NCI-H526 treated with DMSO at 0.1 percent for 48 hours (cell line): ENCODE results near the gene ZNF438.

ENCODE experiments used
- DNase-seq: peaks from one replicate; lab custom pipeline; 2025; lab: John Stamatoyannopoulos, UW

ZNF438 gene

DNA sequence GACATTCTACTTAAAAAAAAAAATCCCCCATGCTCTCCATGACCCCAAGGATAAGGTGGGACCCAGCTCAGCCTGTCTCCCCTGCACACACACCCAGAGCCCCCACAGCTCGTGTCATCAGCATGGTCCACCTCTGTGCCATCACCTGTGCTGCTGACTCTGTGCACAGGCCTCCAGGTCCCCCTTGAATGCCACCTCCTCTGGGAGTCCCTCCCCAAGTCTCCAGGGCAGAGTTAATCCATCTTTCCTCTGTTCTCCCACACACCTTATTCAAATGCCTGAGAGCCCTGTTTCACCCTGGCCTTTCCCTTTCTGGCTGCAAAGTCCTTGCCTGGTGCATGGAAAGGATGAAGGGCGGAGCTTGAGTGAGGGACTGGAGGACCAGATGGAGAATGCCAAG lies 208.0 kb downstream of the ZNF438 start:
- no peak for DNase-seq

GRCh38 chr10:30822693-30823465 lies 208.8 kb downstream of the ZNF438 start:
- DNase-seq = no peak

GRCh38 chr10:30821994-30822692 lies 209.5 kb downstream of the ZNF438 start:
- DNase-seq = no peak

GRCh38 chr10:30821261-30821993 lies 210.2 kb downstream of the ZNF438 start:
- DNase-seq = no peak

DNA sequence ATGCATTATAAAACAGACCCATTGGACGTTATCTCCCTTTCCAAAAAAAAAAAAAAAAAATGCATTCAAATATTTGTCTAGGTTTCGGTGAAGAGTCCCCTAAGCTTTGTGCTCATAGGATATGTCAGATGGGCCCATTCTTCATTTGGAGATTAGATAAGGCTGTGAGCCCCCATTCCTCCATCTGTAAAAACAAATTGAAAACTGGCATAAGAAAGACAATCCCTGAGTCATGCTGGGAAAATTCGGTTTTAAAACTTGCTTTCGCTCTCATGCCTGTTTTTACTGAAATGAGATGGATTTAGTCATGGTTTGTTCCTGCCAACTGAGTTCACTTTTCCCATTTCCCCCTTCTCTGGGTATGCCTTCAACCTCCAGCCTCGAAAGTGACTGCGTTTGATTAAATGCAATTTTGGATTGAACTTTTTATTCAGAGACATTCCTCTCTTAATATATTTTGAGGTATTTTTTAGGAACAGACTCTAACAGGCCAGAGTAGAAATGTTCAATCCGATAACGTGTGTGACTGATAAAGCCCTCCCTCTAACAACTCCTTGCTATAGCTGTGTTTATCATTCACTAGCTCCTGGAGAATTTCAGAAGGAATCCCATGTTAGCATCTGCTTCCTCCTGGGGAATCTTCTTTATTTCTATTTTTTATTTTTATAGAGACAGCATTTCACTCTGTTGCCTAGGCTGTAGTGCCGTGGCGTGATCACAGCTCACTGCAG lies 211.2 kb downstream of the ZNF438 start:
- no peak for DNase-seq

DNA sequence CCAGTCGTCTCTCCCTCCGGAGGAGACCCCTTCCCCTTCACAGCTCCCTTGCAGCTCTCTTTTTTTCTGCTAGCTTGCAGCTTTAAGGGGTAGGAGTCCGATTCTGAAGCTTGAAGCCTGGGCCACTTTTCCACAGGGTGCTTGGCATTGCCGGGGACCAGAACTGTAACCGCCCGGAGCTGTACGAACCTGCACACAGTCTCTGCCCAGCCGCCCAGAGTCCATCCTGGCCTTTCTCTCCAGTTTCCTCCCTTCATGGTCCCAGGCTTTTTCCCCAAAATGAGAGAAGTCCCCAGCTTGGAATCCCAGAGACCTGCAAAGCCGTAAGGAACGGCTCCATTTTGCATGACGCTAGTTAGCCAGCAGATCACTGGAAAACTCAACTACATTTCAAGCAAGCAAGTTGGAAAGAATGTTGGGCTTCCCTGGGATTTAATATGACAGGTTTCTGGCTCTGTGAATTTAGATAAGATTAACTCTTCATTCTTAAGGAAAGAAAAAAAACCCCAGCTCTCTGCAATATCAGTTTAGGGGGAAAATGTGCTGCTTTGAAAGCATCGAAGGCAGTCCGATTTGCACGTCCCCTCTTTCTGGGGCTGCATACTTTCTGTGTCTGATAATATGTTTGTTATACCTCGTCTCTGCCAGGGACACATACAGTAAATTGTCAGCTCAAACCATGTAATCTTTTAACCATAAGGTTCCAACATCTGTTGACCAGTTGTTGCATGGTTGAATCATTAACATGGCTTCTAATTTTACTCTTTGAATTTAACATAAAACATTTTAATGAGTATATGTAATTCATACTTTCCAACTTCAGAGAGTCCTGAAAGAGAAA lies 212.1 kb downstream of the ZNF438 start:
- DNase-seq = no peak

DNA sequence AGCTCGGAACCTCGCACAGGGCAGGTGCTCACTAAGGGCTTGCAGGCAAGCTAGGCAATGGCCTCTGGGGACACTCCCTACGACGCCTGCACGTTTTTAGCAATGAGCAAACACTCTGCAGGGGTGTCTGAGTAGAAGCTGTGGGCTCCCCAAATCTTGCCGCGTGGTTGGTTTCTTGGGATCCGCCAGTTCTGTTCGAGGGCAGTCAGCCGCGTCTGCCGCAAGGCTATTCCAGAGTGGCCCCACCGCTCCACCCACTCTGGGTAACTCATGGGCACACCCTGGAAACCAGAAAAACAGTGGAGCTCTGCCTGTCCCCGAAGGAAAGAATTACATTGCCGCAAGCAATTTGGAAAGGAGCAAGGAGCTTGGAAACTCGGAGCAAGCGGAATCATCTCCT lies 212.8 kb downstream of the ZNF438 start:
- no peak for DNase-seq

DNA sequence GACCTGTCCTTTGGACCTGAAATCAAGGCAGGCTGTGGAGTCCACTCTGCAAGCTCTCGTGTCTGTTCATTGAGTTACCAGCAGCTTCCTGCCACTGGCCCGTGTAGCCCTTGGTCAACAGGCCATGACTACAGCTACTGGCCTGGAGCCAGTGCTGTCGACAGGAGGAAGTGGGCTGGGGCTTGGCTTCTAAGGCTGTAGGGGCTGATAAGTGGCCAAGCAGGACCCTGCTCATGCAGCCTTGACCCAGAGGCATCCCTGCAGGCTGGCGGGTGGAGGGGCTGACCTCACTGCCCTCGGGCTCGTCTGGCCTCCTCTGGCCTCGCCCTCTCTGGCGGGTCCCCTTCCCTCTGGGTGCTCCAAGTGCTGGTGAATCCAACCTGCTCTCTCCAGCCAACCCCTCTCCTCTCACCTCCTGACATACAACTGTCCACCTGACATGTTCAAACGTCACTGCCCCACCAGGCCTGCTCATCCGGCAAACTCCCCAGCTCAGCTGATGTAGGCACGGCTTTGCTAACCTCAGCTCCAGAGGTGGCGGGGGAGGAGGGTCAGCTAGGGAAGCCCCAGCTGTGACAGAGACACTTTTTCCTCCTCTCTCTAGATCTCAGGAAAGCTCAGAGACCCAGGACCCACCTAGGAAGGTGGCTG lies 213.5 kb downstream of the ZNF438 start:
- no peak for DNase-seq

DNA sequence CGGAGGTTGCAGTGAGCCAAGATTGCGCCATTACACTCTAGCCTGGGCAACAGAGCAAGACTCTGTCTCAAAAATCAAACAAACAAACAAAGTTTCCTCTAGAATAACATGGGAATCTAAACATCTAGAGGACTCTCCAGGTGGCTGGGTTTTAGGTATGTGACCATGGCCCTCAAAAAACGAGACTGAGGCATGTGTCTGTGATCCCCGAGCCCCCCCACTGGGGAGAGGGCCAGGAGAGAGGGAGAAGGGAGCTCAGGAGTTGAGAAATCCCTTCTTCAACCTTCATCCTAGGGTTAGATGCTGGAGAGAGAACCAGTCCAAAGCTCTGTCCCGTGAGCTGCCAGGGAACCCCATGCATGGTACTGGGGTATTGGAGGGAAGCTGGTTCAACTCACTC lies 214.1 kb downstream of the ZNF438 start:
- no peak for DNase-seq

DNA sequence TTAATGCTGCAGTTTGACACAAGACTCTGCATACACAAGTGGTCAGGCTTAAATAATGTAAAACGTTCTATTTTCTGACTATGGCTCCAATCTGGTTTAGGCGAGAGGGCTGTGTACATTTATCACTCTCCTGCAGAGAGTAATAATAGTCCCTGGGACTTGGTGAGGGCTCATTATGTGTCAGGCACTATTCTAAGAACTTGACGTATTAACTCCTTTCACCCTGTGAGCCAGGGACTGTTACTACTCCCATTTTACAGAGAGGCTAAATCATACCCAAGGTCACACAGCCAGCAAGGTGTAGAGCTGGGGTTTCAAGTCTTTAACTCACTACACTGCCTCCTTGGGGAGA lies 214.9 kb downstream of the ZNF438 start:
- DNase-seq = no peak

DNA sequence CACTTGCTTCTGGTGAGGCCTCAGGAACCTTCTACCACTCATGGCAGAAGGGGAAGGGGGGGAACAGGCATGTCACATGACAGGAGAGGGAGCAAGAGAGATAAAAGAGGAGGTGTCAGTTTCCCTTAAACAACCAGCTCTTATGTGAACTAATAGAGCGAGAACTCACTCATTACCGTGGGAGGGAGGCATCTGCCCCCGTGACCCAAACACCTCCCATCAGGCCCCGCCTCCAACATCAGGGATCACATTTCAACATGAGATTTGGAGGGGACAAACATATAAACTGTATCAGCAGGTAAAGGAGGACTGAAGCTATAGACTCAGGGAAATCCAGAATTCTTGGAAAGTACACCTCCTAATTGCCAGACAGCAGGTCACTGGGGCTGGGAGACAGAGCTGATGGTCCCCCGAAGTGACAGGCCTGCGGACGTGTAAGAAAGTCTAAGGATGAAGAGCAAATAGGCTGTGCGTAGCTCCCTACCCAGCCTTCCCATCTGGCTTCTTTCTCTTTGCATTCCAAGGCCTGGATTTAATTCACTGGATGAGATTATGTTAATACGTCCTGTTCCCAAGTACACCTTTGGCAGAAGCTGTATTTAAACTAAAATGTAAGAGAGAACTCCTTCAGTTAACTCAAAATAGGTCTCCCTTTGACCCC lies 215.4 kb downstream of the ZNF438 start:
- no peak for DNase-seq

- no peak for DNase-seq
These were observed 217.7 kb downstream of the ZNF438 start for GRCh38 chr10:30813872-30814481.

DNA sequence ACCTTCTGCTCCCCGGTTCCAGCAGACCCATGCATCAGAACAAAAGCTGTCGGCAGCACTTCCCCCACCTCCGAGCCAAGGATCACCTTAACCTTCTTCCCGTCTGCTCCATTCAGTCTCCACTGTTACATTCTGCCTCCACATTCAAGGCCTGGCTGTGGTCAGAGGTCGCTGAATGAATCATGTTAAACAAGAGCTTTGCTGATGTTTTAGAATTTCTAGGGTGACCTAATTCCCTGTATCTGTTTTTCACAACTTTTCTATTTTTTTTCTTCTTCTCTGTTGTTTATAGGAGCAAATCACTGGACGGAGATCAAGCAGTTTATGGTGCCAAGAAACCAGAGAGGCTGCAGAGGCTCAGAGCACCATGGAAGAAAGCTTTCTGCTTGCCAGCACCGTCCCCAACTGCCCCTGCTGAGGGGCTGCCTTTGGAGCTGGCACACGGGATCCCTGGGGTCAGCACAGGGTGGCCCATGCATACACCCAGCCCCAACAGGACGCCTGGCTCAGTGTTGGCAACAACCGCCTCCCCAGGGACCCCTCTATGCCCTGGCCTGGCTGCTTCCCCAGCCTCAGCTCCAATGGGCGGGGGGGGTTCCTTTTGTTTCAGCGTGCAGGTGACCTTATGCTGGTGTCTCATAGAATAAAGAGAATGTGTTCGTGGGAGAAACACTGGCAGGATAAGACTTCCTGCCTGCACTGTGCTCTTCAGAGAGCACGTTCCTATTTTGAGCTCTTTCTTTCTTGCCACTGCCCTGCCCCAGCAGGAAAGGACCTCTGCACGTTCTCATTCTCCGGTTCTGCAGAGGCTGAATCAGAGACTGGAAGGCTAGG lies 219.4 kb downstream of the ZNF438 start:
- no peak for DNase-seq

- DNase-seq = no peak
These were observed 220.2 kb downstream of the ZNF438 start for GRCh38 chr10:30811276-30812017.

DNA sequence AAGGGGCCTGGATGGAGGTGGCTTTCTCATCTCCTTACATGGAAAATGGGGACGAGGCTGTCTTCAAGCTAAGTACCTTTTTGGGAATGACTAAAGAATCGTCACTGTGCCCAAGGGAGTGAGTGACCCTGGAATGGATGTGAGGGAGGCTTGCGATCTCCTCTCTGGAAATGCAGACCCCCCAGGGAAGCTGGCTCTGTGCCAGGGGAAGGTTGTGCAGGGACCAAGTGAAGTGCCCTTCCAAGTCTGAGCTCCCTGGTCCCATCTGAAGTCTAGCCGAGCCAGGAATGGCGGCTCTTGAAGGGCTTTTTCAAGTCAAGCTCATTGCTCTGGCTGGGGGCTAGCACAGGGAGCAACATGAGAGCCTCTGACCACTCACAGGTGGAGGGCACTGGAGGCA lies 221.2 kb downstream of the ZNF438 start:
- no peak for DNase-seq

DNA sequence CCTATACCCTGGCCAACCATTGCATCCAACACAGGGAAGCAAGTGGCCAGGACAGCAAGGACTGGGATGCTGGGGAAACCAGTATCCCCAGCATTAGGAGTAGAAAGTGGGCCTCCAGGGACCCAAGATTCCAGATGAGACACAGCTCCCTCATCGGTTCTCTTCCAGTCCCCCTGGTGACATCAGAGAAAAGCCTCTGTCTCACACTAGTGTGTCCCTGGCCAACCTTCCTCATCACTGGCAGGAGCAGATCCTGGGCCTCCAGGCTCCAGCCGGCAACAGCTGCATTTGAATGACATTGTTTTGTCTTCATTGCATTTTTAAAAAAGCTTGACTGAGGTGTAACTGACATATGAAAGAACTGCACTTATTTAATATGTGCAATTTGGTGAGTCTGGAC lies 224.8 kb downstream of the ZNF438 start:
- DNase-seq = no peak

- DNase-seq = no peak
These were observed 226.6 kb downstream of the ZNF438 start for GRCh38 chr10:30805061-30805460.

- DNase-seq = no peak
These were observed 227.1 kb downstream of the ZNF438 start for GRCh38 chr10:30804478-30805055.
